ENCODE results near the gene SYNGR3. TPM values are rescaled to one million over a fixed set of nuclear protein-coding genes. Genes with fewer than 3 reads are reported as not detected.
"Not testable (repeated sequence)": the region's sequence is repeated elsewhere in the genome, so short reads cannot be mapped to it uniquely, and the experiment has no call there.

SYNGR3 gene
- total RNA-seq, 2 experiments from 2014 or later = 5.4 to 7.2 TPM

- peak overlapping the region; percentile 97 for H3K4me3 Mint-ChIP-seq
- intact Hi-C loops (cut with micrococcal nuclease) = no loop called here
- ChIA-PET POLR2A (interaction anchor here (0.6 to 2.8 kb wide), 17 partner anchors 10 to 151 kb away, joined by 3 to 16 read pairs (median 4); partner anchors contain the start of genes GFER, NOXO1, NPW and RPS2), CTCF (interaction anchor here (0.9 to 2.2 kb wide), 5 partner anchors 8 to 139 kb away, joined by 3 to 8 read pairs (median 3); partner anchors contain the start of genes NTHL1 and TSC2)
- peak; percentile 7 for ATAC-seq
- no peaks in the 10 kb centered on the region for H3K9me3 Mint-ChIP-seq
- TF ChIP-seq CTCF (IDR thresholded peaks at IDR 0.05) = no peak
- peak overlapping the region; percentile 91 for H3K27ac Mint-ChIP-seq
- DNase-seq = peak; percentile 66
- peaks cover 41% of the 10 kb centered on the region for H3K4me1 Mint-ChIP-seq (ENCODE audit: low read depth)
- no peaks in the 10 kb centered on the region for H3K27me3 Mint-ChIP-seq
- H3K36me3 Mint-ChIP-seq (ENCODE audit: low read depth) = peaks cover 35% of the 10 kb centered on the region
Measured at GRCh38 chr16:2008631-2009163, 18.9 kb downstream of the SYNGR3 start.

- no peak for TF ChIP-seq CTCF (IDR thresholded peaks at IDR 0.05)
- Mint-ChIP-seq H3K4me3 (peak overlapping the region; percentile 97), H3K36me3 (ENCODE audit: low read depth) (peaks cover 35% of the 10 kb centered on the region), H3K4me1 (ENCODE audit: low read depth) (peaks cover 41% of the 10 kb centered on the region), H3K27me3 (no peaks in the 10 kb centered on the region), H3K9me3 (no peaks in the 10 kb centered on the region), H3K27ac (peak overlapping the region; percentile 91)
- POLR2A ChIA-PET = interaction anchor here (0.6 to 2.8 kb wide), 13 partner anchors 11 to 146 kb away, joined by 3 to 16 read pairs (median 6); partner anchors contain the start of genes GFER, NOXO1, NPW and RPS2
- CTCF ChIA-PET = interaction anchor here (1.0 to 2.2 kb wide), 4 partner anchors 13 to 138 kb away, joined by 3 to 8 read pairs (median 4); partner anchors contain the start of genes NTHL1 and TSC2
- intact Hi-C loops (cut with micrococcal nuclease) = no loop called here
- ATAC-seq (peak; percentile 32), DNase-seq (peak; percentile 28)
Measured at GRCh38 chr16:2009164-2009711, 19.5 kb downstream of the SYNGR3 start.

GRCh38 chr16:2009791-2010510 lies 20.2 kb downstream of the SYNGR3 start, which contains the start of gene ZNF598:
Gene ZNF598, minus strand, starts transcription at chr16:2009821.
- no peaks in the 10 kb centered on the region for H3K27me3 Mint-ChIP-seq
- H3K36me3 Mint-ChIP-seq (ENCODE audit: low read depth) = peaks cover 34% of the 10 kb centered on the region
- peak within 1 kb of the TSS; percentile 97 for H3K4me3 Mint-ChIP-seq
- ATAC-seq = peak; percentile 94
- CTCF ChIA-PET = interaction anchor here (2.2 kb wide), 1 partner anchor 131 kb away, joined by 8 read pairs; no protein-coding TSS in a partner anchor
- H3K4me1 Mint-ChIP-seq (ENCODE audit: low read depth) = peaks cover 39% of the 10 kb centered on the region
- H3K27ac Mint-ChIP-seq = peak within 1 kb of the TSS; percentile 94
- intact Hi-C loops (cut with micrococcal nuclease) = no loop called here
- POLR2A ChIA-PET = interaction anchor here (1.1 to 2.8 kb wide), 5 partner anchors 14 to 142 kb away, joined by 5 to 12 read pairs (median 8); partner anchors contain the start of genes RPS2 and TBL3
- no peaks in the 10 kb centered on the region for H3K9me3 Mint-ChIP-seq
- DNase-seq = peak; percentile 83
- TF ChIP-seq CTCF (IDR thresholded peaks at IDR 0.05) = no peak

GRCh38 chr16:2011726-2012125 lies 22.0 kb downstream of the SYNGR3 start:
- ChIA-PET POLR2A (interaction anchor here (0.6 to 2.5 kb wide), 6 partner anchors 8 to 143 kb away, joined by 3 to 8 read pairs (median 4); partner anchors contain the start of genes NPW, RPS2 and TRAF7), CTCF (interaction anchor here (2.3 kb wide), 1 partner anchor 11 kb away, joined by 9 read pairs; no protein-coding TSS in a partner anchor)
- intact Hi-C loops (cut with micrococcal nuclease); H3K27me3 Mint-ChIP-seq; ATAC-seq; DNase-seq; H3K9me3 Mint-ChIP-seq; H3K27ac Mint-ChIP-seq: not testable (repeated sequence)
- Mint-ChIP-seq H3K36me3 (ENCODE audit: low read depth) (peaks cover 25% of the 10 kb centered on the region), H3K4me1 (ENCODE audit: low read depth) (peaks cover 25% of the 10 kb centered on the region), H3K4me3 (peak overlapping the region; percentile 21)

- DNase-seq (no peak), ATAC-seq (no peak)
- ChIA-PET CTCF (interaction anchor here (0.7 to 1.5 kb wide), 3 partner anchors 9 to 127 kb away, joined by 3 to 7 read pairs (median 6); no protein-coding TSS in a partner anchor), POLR2A (interaction anchor here (0.6 kb wide), 1 partner anchor 138 kb away, joined by 3 read pairs; no protein-coding TSS in a partner anchor)
- no peaks in the 10 kb centered on the region for H3K27me3 Mint-ChIP-seq
- no peaks in the 10 kb centered on the region for H3K9me3 Mint-ChIP-seq
- intact Hi-C loops (cut with micrococcal nuclease) = no loop called here
- no peak overlapping the region for H3K27ac Mint-ChIP-seq
- H3K4me1 Mint-ChIP-seq (ENCODE audit: low read depth) = peaks cover 7% of the 10 kb centered on the region
- peaks cover 8% of the 10 kb centered on the region for H3K36me3 Mint-ChIP-seq (ENCODE audit: low read depth)
- no peak for TF ChIP-seq CTCF (IDR thresholded peaks at IDR 0.05)
- H3K4me3 Mint-ChIP-seq = no peak overlapping the region
Measured at GRCh38 chr16:2013527-2013926, 23.8 kb downstream of the SYNGR3 start.

Data from activated CD8-positive, alpha-beta T cell treated with anti-CD3 and anti-CD28 coated beads for 36 hours (primary cell).